GM18505 (cell line): Measurements from ENCODE around the gene MYLK2.
"Not testable (repeated sequence)": the region's sequence is repeated elsewhere in the genome, so short reads cannot be mapped to it uniquely, and the experiment has no call there.

ENCODE experiments used
- ATAC-seq: cut with Tn5 transposase; IDR thresholded peaks from one replicate; pipeline ENCODE4 v1.9.1; 2021; ENCODE audit not compliant: unreplicated experiment
- POLR2A ChIP-seq: IDR thresholded peaks from 4 replicates; pipeline ENCODE4 v1.6.1; 2011; ENCODE audit warnings: borderline replicate concordance; ENCODE audit not compliant: insufficient read depth, insufficient read length; ENCODE audit errors: extremely low read depth

The MYLK2 gene

GRCh38 chr20:31824554-31825313, 5.6 kb downstream of the MYLK2 start:
- TF ChIP-seq POLR2A = no peak
- no peak for ATAC-seq

GRCh38 chr20:31826074-31826473, 6.9 kb downstream of the MYLK2 start:
- no peak for TF ChIP-seq POLR2A
- no peak for ATAC-seq

- no peak for TF ChIP-seq POLR2A
These were observed 7.9 kb downstream of the MYLK2 start for GRCh38 chr20:31827059-31827458.

GRCh38 chr20:31828016-31828415, 8.9 kb downstream of the MYLK2 start:
- not testable (repeated sequence) for ATAC-seq

More at GRCh38 chr20:31827059-31827458, 7.9 kb downstream of the MYLK2 start:
- ATAC-seq = no peak

GRCh38 chr20:31829731-31830130, 10.6 kb downstream of the MYLK2 start:
- TF ChIP-seq POLR2A = no peak

GRCh38 chr20:31830406-31830981, 11.3 kb downstream of the MYLK2 start:
- TF ChIP-seq POLR2A = no peak
- no peak for ATAC-seq

More at GRCh38 chr20:31829731-31830130, 10.6 kb downstream of the MYLK2 start:
- ATAC-seq = no peak

GRCh38 chr20:31831211-31831610, 12.1 kb downstream of the MYLK2 start:
- no peak for TF ChIP-seq POLR2A
- no peak for ATAC-seq

- ATAC-seq = no peak
- no peak for TF ChIP-seq POLR2A
These were observed 12.7 kb downstream of the MYLK2 start for GRCh38 chr20:31831771-31832306.

GRCh38 chr20:31833130-31833930, 14.2 kb downstream of the MYLK2 start:
- ATAC-seq = no peak
- TF ChIP-seq POLR2A = no peak

GRCh38 chr20:31833931-31834521, 14.9 kb downstream of the MYLK2 start:
- ATAC-seq = no peak
- no peak for TF ChIP-seq POLR2A

GRCh38 chr20:31835554-31835953, 16.4 kb downstream of the MYLK2 start:
- ATAC-seq = no peak
- no peak for TF ChIP-seq POLR2A

GRCh38 chr20:31835977-31836852, 17.1 kb downstream of the MYLK2 start:
- TF ChIP-seq POLR2A = no peak
- ATAC-seq = peak; percentile 74
